NB4 (cell line): ENCODE measurements around the gene MARK3.
"Not testable (repeated sequence)": the region's sequence is repeated elsewhere in the genome, so short reads cannot be mapped to it uniquely, and the experiment has no call there.

Experiments used
- DNase-seq: peaks from one replicate; pipeline ENCODE4 v3.0.0; 2010; ENCODE audit warnings: low read depth
- H3K4me3 ChIP-seq: one replicate; pipeline ENCODE4 v1.5.1; 2011; ENCODE audit warnings: mild to moderate bottlenecking, low read depth, low read length, moderate library complexity
- MYC ChIP-seq: IDR thresholded peaks from 2 replicates; pipeline ENCODE4 v1.6.1; 2011; ENCODE audit warnings: low read depth, low read length
- POLR2A ChIP-seq: IDR thresholded peaks from 2 replicates; pipeline ENCODE4 v1.6.1; 2011; ENCODE audit warnings: mild to moderate bottlenecking; ENCODE audit not compliant: insufficient read length; ENCODE audit errors: extremely low read depth
- TF ChIP-seq, protein P1 (sequence below): IDR thresholded peaks from 2 replicates; pipeline ENCODE4 v1.6.1; 2011; ENCODE audit warnings: low read depth, low read length
- TF ChIP-seq, protein P2 (sequence below): IDR thresholded peaks from one replicate; pipeline ENCODE4 v1.5.1; 2012; ENCODE audit warnings: low read depth, low read length

The MARK3 gene

DNA sequence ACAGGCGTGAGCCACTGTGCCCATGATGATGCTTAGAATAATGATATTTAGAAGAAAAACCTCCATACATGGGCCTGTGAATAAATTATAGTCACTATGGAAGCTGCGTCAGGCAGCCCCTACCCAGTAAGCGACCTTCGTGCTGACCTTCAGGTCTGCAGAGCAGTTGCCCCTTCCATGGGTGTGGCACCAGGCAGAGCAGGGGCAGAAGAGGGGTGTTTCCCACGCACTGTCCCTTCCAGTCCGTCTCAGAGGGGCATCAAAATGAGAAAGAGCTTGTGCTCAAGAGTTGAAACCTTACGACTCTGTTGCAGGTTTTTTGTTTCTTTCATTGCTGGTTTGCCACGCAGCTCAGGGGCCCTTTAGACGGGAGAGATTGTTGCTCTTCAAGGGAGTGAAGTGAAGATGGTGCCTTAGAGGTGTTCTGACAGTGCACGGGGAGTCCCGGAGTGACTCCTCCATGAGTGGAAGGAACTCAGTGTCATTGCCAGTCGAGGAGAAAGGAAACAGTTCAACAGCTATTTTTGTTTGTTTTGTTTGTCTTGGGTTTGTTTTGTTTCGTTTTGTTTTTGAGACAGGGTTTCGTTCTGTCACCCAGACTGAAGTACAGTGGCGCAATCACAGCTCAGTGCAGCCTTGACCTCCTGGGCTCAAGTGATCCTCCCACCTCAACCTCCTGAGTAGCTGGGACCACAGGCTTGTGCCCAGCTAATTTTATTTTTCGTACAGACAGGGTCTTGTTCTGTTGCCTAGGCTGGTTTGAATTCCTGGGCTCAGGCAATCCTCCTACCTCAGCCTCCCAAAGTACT, 123.5 kb downstream of the MARK3 start:
- DNase-seq: no peak
- no peak overlapping the region for H3K4me3 ChIP-seq
- no peak for TF ChIP-seq MYC
- TF ChIP-seq, protein P1, sequence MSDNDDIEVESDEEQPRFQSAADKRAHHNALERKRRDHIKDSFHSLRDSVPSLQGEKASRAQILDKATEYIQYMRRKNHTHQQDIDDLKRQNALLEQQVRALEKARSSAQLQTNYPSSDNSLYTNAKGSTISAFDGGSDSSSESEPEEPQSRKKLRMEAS: no peak
- TF ChIP-seq, protein P2, sequence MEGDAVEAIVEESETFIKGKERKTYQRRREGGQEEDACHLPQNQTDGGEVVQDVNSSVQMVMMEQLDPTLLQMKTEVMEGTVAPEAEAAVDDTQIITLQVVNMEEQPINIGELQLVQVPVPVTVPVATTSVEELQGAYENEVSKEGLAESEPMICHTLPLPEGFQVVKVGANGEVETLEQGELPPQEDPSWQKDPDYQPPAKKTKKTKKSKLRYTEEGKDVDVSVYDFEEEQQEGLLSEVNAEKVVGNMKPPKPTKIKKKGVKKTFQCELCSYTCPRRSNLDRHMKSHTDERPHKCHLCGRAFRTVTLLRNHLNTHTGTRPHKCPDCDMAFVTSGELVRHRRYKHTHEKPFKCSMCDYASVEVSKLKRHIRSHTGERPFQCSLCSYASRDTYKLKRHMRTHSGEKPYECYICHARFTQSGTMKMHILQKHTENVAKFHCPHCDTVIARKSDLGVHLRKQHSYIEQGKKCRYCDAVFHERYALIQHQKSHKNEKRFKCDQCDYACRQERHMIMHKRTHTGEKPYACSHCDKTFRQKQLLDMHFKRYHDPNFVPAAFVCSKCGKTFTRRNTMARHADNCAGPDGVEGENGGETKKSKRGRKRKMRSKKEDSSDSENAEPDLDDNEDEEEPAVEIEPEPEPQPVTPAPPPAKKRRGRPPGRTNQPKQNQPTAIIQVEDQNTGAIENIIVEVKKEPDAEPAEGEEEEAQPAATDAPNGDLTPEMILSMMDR: no peak
- TF ChIP-seq POLR2A: no peak

DNA sequence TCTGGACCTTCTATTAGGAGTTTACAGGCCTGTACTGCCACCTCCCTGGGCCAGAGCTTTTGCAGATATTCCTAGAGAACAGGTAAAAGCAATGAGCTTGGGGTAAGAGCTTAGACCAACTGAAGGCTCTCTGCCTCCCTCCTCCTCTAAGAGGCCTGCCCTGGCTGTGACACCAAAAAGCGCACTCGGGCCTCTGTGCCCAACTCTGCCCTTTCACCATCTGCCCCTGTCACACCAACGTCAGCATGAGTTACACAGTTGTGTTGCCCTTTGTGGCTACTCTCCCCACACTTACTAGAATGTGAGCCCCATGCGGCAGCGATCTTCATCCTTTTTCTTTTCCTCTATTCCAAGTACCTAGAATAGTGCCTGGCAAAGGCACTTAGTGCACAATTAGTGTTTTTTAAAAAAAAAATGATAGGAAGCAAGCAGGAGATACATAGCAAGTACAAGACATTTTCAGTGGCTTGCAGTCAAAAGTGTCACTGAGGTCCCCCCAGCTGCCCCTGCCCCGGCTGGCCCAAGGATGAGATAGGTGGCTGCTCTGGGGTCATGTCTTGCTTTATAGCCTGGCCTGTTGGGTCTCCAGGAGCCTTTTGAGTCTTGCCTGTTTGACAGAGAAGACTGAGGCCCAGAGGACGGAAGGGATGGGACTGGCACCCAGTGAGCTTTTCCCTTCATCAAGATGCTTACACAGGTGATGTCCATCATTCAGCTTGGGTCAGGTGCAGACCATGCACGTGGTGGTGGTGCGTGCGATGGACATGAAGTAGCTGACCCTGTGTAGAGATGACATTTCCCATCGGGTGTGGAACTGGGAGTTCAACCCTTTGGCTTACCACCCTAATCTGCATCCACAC, 124.9 kb downstream of the MARK3 start:
- H3K4me3 ChIP-seq: no peak overlapping the region
- DNase-seq: no peak
- TF ChIP-seq MYC (no peak), POLR2A (no peak)
- TF ChIP-seq, protein P2: no peak
- TF ChIP-seq, protein P1: no peak

DNA sequence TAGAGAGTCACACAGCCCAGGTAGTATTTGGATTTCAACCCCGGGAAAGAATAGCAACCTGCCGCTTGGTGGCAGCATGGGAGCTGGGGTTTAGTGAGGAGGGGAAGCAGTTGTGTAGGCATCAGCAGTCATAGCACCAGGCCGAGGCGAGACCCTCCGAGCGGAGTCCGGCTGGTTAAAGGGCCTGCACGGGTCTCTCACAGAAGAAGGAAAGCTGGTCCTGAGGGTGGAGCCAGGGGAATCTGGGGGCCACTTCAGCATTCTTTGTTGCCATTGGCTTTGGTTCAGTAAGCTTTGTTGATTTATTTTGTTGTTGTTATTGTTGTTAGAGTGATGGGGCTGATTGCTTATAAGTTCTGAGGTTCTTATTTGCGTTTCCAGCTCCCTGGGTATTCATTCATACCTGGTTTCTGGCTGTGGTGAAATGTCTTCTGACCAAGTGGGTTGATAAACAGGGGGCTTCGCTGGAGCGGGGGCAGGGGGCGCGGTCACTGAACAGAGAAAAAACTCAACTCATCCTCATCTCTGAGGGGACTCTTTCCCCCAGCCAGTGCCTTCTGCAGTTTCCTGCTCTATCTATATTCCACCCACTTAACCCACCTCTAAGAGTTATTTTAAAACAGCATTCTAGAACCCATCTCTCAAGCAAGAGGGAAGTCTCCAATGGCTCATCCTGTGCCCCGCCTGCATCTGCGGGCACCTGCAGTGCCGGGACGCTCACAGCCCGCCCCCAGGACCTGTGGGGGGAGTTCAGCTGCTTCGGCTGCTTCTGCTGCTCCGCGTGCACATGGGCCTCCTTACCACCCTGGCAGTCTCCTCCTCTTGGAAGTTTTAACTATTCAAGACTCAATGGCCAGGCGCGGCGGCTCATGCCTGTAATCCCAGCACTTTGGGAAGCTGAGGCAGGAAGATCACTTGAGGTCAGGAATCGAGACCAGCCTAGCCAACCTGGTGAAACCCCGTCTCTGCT, 125.8 kb downstream of the MARK3 start:
- H3K4me3 ChIP-seq: no peak overlapping the region
- DNase-seq: no peak
- no peak for TF ChIP-seq POLR2A
- TF ChIP-seq, protein P1: no peak
- TF ChIP-seq, protein P2: no peak
- TF ChIP-seq MYC: no peak

DNA sequence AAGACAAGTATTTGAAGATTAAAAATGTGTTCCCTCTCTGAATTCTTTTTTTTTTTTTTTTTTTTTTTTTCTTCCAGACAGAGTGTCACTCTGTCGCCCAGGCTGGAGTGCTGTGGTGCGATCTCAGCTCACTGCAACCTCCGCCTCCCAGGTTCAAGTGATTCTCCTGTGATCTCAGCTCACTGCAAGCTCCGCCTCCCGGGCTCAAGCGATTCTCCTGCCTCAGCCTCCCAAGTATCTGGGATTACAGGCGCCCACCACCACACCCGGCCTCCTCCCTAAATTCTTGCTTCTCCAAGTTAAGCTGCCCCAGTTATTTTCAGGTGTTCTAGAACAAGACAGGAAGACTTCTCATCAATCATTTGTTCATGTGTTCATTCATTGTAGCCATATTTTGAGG, 127.0 kb downstream of the MARK3 start:
- not testable (repeated sequence) for DNase-seq, H3K4me3 ChIP-seq

DNA sequence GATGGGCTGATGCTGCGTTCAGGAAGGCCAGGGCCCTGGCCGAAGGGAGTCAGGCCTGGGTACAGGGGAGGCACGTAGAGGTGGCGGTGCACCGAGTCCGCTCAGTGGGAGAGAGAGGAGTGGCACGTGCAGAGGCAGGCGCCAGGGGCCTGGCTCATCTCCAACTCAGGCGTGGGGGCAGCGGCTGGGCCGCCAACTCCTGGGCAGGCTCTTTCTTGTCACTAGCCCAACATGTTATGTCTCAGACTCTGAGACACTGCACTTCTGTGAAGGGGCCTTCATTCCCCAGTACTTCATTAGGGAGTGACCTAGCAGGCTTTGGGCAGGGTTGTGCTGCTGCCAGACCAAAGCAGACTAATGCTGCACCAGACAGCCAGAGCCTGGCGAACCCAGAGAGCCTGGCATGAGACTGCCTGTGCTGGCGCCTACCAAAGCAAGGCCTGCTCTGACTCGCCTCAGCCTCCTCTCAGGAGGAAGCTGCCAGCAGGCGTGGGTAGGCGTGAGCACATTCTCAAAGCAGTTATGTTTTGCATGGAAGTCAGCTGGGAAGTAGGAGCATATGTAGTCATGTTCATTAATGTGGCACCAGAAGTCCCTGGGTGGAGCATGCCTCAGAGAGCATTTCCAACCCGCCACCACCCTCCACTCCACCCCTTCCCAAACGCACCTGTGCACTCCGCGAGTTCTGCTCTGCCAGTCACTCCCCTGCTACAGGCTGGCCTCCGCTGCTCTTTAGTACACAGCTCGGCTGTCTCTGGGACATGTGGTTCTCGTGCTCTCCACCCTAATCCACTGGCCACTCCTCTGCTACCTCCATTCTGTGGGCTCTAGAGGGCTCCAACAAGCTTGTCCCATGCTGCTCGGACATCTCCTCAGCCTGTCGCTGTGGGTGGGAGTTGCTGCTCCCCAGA, 127.7 kb downstream of the MARK3 start:
- no peak overlapping the region for H3K4me3 ChIP-seq
- no peak for DNase-seq
- TF ChIP-seq POLR2A (no peak), MYC (no peak)
- TF ChIP-seq, protein P2: no peak
- TF ChIP-seq, protein P1: no peak
